HG03521 (cell line): Measurements from ENCODE around the gene WDR35.
A peak's percentile ranks its signal among the peaks of the same experiment; 100 is the strongest.

Experiments used
- ATAC-seq: cut with Tn5 transposase; IDR thresholded peaks from one replicate; pipeline ENCODE4 v1.9.1; 2021; ENCODE audit warnings: mild to moderate bottlenecking, moderate library complexity; ENCODE audit not compliant: unreplicated experiment

Gene WDR35

DNA sequence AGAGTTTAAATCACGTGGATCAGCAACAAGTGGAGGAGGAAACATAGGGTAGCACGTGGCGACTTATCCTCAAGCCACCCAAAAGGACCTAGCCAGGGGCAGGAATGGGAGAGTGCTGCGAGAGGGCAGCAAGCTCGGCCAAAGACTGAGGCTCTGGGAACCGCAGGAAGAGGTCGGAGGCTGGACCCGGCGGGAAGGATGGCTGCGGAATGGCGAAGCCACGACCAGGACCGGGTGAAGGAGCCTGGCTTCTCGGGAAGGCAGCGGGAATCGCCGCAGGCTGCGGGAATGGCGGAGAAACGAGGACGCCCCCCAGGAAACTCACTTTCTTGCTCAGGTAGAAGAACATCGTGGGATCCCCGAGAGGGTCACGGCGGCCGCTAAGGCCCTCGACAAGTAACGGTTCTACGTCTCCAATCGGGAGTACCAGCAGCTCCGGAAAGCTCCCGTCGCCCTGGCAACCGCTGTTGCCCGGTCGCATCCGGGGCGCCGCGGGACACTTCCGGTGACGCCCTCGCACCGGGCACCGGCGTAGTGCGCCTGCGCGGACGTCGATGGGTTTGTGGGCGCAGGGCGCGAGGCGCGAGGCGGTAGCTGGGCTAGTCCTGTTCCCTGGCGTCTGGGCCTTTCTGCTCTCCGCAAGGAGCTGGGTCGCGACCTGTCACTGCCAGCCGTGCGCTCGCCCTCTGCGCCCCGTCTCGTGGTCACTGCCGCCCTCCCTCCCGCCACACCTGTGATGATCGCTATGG lies at the start of gene WDR35:
TSS of gene WDR35 (minus strand) at position 439 of the 749 bp plus-strand sequence. CDS start at position 349, 90 bp downstream.
- peak; percentile 88 for ATAC-seq

DNA sequence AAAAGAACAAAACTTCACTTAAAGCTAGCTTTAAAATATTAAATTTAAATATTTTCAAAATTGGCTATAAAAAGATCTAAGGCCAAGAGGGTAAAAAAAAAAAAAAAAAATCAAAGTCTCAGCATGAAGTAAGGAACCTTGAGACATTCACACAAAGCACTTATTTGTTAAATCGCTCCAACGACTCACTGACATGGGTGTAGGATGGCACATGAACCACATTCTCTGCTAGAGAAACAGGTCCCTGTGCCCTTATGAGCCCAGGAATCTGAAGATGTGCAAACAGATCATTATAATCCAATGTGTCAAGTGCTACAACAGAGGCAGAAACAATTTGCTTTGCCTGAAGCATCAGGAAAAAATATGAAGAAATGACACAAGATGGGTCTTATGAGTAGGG lies 47.8 kb upstream of the WDR35 start:
- ATAC-seq, result no peak

- ATAC-seq, result no peak
These were observed 46.2 kb upstream of the WDR35 start for GRCh38 chr2:20035955-20036666.

- no peak for ATAC-seq
These were observed 44.9 kb upstream of the WDR35 start for GRCh38 chr2:20034821-20035220.

DNA sequence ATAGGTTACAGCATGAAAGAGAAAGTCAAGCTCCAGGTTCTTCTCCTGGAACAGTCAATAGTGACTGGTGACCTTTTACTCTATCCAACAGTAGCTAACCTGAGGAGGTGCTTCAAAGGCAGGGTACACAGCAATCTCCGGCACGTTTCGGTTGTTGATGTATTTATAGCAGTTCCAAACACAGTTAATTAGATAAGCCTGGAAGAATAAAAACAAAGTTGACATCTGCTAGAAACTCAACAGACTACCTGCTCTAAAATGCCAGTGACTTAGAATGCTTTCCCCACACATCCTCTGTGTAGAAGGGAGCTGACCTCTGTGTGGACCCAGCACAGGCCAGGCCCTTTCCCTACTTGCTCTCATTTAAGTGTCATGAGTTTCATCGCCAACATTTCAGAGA lies 44.3 kb upstream of the WDR35 start:
- no peak for ATAC-seq

- ATAC-seq, result no peak
These were observed 43.4 kb upstream of the WDR35 start for GRCh38 chr2:20033322-20033721.

DNA sequence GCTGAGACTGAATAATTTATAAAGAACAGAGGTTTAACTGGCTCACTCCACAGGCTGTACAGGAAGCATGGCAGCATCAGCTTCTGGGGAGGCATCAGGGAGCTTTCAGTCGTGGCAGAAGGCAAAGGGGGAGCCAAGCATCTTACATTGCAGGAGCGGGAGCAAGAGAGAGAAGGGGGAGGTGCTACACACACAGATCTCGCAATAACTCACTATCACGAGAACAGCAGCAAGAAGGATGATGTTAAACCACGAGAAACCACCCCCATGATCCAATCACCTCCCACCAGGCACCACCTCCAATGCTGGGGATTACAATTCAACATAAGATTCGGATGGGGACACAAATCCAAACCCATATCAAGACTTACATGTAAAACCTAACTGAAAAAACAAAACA lies 40.3 kb upstream of the WDR35 start:
- ATAC-seq, result no peak

- ATAC-seq, result no peak
These were observed 38.0 kb upstream of the WDR35 start for GRCh38 chr2:20027705-20028434.

- no peak for ATAC-seq
These were observed 37.4 kb upstream of the WDR35 start for GRCh38 chr2:20027260-20027677.

DNA sequence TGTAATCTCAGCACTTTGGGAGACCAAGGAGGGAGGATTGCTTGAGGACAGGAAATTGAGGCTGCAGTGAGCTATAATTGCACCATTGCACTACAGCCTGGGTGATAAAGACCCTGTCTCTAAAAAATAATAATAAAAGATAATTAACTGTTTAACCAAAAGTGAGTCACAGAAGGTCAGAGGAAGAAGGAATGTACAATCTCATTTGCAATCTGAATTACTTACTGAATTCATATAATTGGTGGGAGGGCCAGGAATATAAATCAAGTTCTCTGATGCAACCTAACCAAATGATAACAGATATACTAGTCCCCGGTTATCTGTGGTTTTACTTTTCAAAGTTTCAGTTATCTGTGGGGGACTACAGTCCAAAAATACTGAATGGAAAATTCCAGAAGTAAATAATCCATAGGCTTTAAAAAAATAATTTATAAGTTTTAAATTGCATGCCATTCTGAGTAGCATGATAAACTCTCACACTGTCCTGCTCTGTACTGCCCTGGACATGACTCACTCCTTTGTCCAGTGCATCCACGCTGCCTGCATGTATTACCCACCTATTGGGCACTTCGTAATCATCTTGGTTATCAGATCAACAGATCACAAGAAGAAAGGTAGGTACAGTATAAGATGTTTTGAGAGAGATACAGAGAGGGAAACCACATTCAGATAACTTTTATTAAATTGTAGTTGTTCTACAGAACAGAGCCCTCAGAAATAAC lies 35.3 kb upstream of the WDR35 start:
- ATAC-seq, result no peak

- no peak for ATAC-seq
These were observed 33.8 kb upstream of the WDR35 start for GRCh38 chr2:20023688-20024087.

DNA sequence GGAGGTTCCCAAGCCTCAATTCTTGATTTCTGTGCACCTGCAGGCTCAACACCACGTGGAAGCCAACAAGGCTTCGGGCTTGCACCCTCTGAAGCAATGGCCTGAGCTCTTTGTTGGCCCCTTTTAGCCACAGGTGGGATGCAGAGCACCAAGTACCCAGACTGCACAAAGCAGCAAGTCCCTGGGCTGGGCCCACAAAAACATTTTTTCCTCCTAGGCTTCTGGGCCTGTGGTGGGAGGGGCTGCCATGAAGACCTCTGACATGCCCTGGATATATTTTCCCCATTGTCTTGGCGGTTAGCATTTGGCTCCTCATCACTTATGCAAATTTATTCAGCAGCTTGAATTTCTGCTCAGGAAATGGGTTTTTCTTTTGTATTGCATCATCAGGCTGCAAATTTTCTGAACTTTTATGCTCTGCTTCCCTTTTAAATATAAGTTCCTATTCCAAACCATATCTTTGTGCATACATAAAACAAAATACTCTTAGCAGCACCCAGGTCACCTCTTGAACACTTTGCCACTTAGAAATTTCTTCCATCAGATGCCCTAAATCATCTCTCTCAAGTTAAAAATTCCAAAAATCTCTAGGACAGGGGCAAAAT lies 31.6 kb upstream of the WDR35 start:
- ATAC-seq, result no peak

- no peak for ATAC-seq
These were observed 29.8 kb upstream of the WDR35 start for GRCh38 chr2:20019747-20020146.

DNA sequence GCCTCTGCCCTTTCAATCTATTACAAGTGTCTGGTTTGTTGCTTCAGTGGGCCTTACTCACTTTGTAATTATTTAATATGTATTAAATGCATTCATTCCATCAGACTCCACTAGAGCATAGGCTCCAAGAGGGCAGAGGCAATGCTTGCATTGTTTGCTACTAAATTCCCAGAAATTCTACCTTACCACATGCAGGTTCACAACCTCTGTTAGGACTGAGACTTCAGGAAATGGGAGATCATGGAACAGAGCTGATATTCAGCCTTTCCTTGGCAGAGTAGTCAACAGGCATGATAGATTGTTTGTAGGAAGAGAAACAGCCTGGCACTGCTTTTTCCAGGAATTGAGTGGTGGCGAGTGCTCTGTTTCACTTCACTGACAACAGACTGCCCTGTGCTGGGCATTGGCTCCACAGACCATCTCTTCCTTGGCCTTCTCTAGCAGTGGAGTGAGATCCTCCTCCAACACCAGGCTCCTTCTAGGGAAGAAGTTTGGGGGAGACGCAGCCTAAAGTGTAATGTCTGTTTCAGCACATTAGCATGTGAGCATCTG lies 28.8 kb upstream of the WDR35 start:
- ATAC-seq, result no peak

DNA sequence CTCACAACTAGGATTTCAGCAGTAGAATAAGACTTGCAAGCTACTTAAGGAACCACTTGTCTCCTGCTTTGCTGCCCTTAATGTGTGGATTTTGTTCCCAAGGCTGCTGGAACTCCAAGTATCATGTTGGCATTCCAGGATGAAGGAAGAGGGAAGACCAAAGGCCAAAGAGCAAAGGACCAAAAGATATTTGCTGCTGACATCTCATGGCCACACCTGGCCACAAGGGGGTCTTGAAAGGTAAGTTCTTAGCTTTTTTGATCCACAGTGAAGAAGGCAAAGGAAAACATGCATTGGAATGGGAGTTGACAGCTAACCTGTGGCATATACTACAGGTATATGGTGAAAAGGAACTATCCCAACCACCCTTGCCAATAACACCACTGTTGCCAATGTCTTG lies 26.4 kb upstream of the WDR35 start:
- ATAC-seq, result no peak

DNA sequence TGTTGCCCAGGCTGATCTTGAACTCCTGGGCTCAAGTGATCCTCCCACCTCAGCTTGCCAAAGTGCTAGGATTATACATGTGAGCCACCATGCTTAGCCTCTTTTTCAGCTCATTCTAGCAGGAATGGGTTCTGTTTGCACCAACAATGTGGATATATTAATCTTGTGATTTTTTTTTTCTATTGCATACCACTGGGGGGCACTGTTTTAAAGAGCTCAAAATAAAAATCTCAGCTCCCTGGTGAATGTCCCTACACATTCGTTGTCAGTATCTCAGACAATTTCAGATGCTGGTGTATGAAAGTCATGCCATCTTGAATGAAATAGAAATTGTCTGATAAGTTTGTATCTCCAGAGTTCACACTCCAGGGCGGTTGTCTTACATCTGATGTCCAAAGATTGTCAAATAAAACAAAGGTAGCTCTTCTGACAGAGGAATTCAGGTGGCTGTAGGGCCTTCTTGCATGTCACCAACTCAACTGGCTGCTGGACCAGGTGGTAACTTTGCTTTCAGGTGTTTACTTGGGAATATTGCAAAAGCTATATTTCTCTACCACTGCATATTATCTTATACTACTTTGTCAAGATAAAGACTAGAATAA lies 25.7 kb upstream of the WDR35 start:
- no peak for ATAC-seq

- ATAC-seq, result no peak
These were observed 23.4 kb upstream of the WDR35 start for GRCh38 chr2:20013126-20013849.

DNA sequence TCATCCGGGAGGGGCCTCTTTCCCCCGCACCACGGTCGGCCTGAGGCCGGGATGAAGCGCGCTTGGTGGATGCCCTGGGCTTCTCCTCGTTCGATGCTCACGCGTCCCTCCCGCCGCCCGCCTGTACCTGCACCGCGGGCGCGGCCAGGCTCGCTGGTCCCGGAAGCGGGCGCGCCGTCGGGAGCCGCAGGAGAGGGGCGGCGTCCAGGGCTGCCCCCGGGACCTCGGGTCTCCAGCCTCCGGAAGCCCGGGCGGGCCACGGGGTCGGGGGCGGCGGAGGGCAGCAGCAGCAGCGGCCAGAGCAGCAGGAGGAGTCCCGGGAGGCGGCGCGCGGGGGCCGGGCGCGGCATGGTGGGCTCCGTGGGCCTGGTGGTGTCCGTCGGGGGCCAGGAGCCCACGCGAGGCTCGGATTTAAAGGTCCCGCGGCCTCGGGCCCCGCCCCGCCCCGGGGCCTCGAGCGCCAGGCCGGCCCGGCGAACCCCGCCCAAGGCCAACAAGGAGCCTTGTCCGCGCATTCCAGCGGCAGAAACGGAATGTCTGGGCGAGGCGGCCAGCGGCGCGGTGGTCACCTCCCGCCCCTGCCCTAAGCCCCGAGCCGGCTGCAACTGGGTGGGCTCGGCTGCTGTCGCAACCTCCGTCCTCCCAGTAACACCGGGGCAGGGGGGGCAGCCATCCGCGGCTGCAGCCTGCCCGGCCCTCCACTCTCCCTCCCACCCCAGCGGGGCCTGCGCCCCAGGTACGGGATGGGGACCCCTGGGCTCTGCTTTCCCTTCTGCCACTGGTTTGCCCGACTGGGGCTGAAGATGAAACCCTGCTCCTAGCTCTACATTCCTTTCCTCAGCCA lies 22.6 kb upstream of the WDR35 start, which contains the start of gene MATN3:
TSS of gene MATN3 (minus strand) at position 387 of the 844 bp plus-strand sequence. CDS start at position 350, 37 bp downstream.
- no peak for ATAC-seq

DNA sequence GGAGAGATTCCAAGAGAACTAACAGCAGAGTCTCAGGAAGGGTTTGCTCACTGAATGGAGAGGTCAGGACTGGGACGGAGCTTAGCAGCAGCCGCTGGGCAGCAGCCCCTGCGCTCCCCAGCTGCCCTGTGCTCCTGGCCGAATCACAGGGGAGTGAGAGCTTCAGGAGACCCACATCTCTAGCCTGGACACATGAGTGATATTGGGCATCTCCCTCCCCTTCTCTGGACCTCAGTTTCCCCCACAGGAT lies 22.1 kb upstream of the WDR35 start:
- ATAC-seq, result no peak
